Mammary epithelial cell (primary cell): ENCODE results near the gene CALML6.

ENCODE experiments used
- CTCF ChIP-seq, 2 donors: IDR thresholded peaks in 1 of 2; conservative IDR thresholded peaks in 1 of 2; 2 replicates each; pipeline ENCODE4 v1.5.1; 2011 to 2012; ENCODE audit warnings: inconsistent platforms in 2 of 2, low read length in 2 of 2, mild to moderate bottlenecking in 2 of 2, control low read depth in 1 of 2, low read depth in 1 of 2; ENCODE audit not compliant: insufficient read depth in 1 of 2; ENCODE audit errors: extremely low read depth in 1 of 2
- EZH2 ChIP-seq: IDR thresholded peaks from 2 replicates; pipeline ENCODE4 v1.6.1; 2012; ENCODE audit warnings: low read length, inconsistent platforms, borderline replicate concordance

- TF ChIP-seq CTCF (conservative IDR thresholded peaks at IDR 0.05 in 1 of 2, IDR thresholded peaks at IDR 0.05 in 1 of 2; ENCODE audit: extremely low read depth in 1 of 2, insufficient read depth in 1 of 2, low read depth in 1 of 2, low read length in 2 of 2) (no peak), EZH2 (no peak)
Measured at GRCh38 chr1:1889090-1889750, 25.8 kb upstream of the CALML6 start.
